ENCODE measurements around the gene TMX4.
"Not testable (repeated sequence)": the region's sequence is repeated elsewhere in the genome, so short reads cannot be mapped to it uniquely, and the experiment has no call there.

TMX4 gene

GRCh38 chr20:8019246-8019997, at the start of gene TMX4:
Gene TMX4, minus strand, starts transcription at chr20:8019761. Its CDS starts 148 bp downstream, at chr20:8019613.
- peak; percentile 98 for DNase-seq

GRCh38 chr20:8067082-8067481, 47.5 kb upstream of the TMX4 start:
- DNase-seq, result no peak

GRCh38 chr20:8066662-8067061, 47.1 kb upstream of the TMX4 start:
- DNase-seq, result no peak

GRCh38 chr20:8065691-8066090, 46.1 kb upstream of the TMX4 start:
- no peak for DNase-seq

- no peak for DNase-seq
These were observed 43.2 kb upstream of the TMX4 start for GRCh38 chr20:8062756-8063155.

- DNase-seq, result no peak
These were observed 42.4 kb upstream of the TMX4 start for GRCh38 chr20:8061861-8062518.

GRCh38 chr20:8060977-8061376, 41.4 kb upstream of the TMX4 start:
- DNase-seq, result no peak

- no peak for DNase-seq
These were observed 38.3 kb upstream of the TMX4 start for GRCh38 chr20:8057871-8058270.

- no peak for DNase-seq
These were observed 35.5 kb upstream of the TMX4 start for GRCh38 chr20:8055096-8055495.

GRCh38 chr20:8050157-8050837, 30.7 kb upstream of the TMX4 start:
- DNase-seq, result no peak

GRCh38 chr20:8049310-8049709, 29.7 kb upstream of the TMX4 start:
- DNase-seq, result no peak

- no peak for DNase-seq
These were observed 26.4 kb upstream of the TMX4 start for GRCh38 chr20:8045946-8046345.

- DNase-seq, result peak; percentile 69
These were observed 24.2 kb upstream of the TMX4 start for GRCh38 chr20:8043687-8044282.

GRCh38 chr20:8039042-8039441, 19.5 kb upstream of the TMX4 start:
- DNase-seq, result no peak

GRCh38 chr20:8036771-8037170, 17.2 kb upstream of the TMX4 start:
- no peak for DNase-seq

- no peak for DNase-seq
These were observed 13.7 kb upstream of the TMX4 start for GRCh38 chr20:8033151-8033841.

GRCh38 chr20:8032499-8032898, 12.9 kb upstream of the TMX4 start:
- no peak for DNase-seq

- DNase-seq, result not testable (repeated sequence)
These were observed 12.0 kb upstream of the TMX4 start for GRCh38 chr20:8031539-8031938.

- no peak for DNase-seq
These were observed 2.1 kb upstream of the TMX4 start for GRCh38 chr20:8021541-8022269.

- DNase-seq, result peak; percentile 28
These were observed 936 bp upstream of the TMX4 start for GRCh38 chr20:8020314-8021079.

GRCh38 chr20:8019998-8020247, 362 bp upstream of the TMX4 start:
- no peak for DNase-seq

- peak; percentile 73 for DNase-seq
These were observed 659 bp downstream of the TMX4 start for GRCh38 chr20:8018958-8019245.

All from COR-L47 (cell line).